Activated naive CD8-positive, alpha-beta T cell treated with anti-CD3 and anti-CD28 coated beads, Interleukin-2, amount 50 U/mL, for 16 hours (primary cell): ENCODE measurements around the gene ZNF236.

Source experiments
- DNase-seq: peaks from one replicate; pipeline ENCODE4 v3.0.0-alpha.2; 2020; ENCODE audit warnings: low read depth, low spot score

The ZNF236 gene

DNA sequence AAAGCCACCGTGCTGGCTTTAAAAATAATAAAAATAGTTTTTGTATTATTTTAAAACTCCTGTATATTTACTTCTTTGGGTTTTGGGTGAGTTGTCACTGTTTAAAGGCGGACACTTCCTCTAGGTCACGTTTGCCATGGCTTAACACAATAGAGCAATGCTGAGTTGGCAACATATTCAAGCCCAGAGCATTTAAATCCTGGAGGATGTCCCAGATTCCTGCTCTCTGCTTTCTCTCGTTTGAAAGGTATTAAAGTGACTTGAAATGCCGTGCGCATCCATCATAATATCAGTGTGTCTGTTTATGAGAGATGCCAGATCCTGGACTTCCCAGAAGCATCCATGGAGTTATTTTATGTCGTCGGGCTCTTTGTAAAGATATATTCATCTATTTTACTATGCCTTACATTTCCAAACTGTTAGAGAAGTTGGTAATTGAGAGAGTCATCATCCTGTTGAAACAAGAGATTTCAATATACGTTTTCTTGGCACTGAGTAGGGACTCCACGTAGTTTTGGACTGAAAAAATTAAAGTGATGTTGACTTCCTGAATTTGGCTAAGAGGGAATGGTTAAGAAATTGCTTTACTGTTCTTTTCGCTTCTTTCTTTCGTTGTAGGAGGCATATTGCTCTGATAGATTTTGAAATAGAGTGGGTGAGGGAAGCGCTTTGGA, 150.6 kb downstream of the ZNF236 start:
- DNase-seq = no peak

DNA sequence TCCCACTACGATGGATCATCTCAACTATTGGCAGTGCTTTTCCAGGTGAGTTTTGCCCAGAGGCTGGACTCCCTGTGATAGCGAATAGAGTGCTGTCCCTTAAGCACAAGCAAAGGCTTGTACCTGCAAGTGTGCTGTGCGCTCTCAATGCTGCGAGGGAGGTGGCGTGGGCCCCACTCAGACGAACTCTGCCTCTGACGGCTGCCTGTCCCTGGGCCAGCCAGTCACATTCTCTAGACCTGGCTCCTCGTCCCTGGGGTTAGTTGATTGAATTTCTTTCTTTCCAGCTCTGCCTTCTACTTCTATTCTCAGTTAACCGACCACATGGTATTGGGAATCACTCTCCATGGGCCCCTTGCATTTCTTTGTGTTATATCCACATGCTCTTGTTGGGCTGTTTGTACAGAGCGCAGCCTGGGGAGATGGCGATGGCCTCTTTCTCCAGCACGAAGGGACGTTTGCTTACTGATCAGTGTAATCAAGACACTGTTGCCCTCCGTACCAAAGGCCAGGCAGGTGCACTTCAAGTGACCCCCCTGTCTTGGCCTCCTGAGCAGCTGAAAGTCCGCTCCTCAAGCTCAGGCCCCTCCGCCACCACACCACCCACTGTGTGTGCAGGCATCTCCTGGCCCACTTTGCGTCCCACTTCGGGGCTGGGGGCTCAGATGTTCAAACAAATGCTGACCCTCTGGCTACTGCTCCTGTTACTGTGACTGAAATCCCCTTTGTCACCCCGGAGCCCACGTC, 151.3 kb downstream of the ZNF236 start:
- no peak for DNase-seq

DNA sequence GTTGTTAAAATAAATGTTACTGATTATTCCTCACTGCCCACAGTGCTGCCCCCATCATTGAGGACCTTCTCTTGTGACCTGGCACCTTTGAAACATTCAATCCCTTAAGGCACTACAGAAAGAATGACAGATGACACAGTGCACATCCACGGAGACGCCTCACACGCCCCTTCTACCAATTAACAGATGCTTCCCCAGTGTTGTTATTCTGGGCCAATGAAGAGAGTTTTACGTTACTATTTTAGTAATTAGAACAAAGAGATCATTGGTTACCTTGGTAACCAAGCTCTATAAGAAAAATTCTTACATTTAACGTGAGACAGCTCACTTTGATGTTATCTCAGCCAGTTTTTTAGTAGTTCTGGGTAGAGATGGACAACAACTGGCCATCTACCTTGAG, 152.0 kb downstream of the ZNF236 start:
- DNase-seq = no peak

DNA sequence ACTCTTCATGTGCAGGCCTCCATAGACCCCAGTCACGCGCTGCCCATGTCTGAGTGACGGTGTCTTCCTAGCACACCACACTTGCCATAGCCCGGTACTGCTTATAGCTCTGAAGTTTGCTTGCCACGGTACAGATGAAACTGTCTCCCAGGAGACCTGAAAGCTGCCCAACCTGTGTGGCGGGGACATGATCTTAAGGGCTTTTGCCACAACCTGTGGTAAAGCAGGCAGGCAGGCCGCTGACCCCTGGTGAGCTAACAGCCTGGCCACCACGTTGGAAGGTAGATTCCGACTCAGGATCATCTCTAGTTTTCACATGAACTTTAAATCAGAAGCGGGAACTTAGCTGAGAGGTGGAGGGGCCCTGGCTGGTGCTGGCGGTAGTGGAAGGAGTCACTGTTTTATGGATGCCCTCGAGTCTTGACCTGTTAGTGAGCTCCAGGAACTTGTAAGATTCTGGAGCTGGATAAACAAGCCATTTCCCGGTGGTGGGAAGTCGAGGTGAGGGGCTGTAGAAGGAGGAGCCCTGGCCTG, 153.3 kb downstream of the ZNF236 start:
- DNase-seq = no peak

DNA sequence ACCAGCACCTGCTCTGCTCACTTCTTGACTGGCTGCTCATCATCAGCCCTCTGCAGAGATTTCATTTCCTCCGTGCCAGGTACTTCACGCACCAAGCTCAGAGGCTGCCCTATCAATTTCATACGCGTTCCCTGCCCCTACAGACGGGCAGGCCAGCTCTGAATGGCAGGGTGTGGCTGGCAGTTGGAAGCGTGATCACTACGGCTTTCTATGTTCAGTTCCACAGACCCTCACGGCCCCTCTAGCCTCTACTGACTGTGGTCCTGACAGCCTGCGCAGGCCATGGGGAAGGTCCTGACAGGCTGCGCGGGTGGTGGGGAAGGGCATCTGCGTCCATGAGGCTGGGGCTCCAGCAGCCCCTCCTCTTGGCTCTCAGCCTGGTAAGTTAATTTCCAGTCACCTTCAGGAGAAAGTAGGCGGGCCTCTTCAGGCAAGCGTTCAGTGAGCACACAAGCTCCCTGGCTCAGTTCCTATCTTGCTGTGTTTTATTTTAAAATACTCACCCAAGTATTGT, 154.8 kb downstream of the ZNF236 start:
- no peak for DNase-seq

DNA sequence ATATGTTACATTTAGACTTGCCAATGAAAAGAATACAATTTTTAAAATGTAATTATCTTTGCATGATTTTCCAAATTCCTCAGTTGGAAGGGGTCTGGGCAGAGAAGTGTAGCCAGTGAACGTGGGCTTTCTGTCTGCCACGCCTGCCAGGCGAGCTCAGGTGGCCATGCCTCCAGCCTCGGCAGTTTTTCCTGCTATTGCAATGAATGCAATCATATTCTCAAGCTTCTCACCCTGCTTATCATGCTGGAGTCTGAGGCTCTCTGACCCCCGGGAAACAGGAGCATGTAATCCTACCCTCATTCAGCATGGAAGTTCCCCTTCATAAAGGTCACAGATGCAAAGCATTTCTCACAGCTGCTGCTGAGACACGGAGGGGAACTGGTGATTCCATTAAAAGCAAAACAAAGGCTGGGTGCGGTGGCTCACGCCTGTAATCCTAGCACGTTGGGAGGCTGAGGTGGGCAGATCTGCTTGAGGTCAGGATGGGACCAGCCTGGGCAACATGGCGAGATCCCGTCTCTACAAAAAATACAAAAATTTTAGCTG, 155.4 kb downstream of the ZNF236 start:
- DNase-seq = no peak

DNA sequence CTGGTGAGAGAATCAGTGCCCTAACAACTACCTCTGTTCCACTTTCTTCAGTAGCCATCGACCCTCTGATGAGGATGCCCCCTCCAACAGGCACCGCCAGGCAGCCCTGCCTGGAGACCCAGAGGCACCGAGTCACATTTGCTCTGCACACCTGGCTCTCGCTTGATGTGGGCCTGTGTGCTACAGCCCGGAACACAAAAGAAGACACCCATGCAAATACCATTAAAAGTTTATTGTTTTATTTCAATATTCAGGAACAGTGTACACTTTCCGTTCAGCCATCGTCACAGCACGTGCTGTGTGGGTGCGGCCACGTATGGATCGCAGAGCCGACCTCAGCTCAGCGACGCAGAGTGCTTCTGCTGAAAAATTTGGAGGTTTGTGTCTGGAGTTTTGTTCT, 156.3 kb downstream of the ZNF236 start:
- DNase-seq = no peak

DNA sequence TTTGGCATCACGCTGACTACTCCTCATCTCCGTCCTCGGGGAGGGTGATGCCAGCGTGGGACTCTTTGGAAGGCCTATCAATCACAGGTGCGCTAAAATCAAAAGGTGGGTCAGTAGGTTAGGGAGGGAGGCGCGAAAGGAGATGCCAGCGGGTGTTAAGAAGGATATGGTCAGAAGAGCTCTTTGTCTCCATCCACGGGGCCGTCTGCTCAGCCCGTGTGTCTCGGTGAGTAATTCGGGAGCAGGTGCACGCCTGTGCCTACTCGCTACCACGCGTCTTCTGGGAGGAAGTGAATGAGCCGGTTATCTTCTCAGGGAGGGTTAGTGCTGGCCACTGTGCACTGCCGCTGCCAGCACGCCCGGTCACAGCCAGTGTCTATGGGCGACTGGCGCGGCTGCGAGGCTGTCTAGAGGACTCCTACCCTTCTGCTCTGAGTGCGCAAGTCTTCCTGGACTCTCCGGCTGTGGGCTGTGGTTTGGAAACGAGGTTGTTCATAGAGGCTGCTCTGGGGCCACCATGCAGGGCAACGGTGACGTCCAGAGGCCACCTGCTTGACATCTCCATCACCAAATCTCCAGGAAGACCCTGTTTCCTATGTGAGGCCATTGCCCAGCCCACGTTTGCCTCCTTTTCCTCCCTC, 156.9 kb downstream of the ZNF236 start:
- no peak for DNase-seq

DNA sequence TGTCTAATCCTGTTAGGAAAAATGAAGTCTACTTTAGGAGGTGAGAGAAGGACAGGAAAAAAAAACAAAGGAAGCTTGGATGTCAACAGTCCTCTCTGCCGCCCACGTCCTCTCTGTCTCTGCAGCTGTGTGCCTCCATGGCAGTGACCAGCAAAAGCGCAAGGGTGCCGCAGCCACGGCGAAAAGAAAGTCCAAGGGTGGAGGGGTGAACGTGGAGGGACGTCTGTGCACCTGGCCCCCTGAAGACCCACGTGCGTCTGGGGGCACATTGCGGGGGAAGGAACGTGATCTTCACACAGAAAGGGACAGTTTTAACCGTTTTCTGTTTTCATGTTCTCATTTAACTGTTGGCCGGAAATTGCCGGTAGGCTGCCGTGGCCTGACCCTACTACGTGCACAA, 157.5 kb downstream of the ZNF236 start:
- no peak for DNase-seq

DNA sequence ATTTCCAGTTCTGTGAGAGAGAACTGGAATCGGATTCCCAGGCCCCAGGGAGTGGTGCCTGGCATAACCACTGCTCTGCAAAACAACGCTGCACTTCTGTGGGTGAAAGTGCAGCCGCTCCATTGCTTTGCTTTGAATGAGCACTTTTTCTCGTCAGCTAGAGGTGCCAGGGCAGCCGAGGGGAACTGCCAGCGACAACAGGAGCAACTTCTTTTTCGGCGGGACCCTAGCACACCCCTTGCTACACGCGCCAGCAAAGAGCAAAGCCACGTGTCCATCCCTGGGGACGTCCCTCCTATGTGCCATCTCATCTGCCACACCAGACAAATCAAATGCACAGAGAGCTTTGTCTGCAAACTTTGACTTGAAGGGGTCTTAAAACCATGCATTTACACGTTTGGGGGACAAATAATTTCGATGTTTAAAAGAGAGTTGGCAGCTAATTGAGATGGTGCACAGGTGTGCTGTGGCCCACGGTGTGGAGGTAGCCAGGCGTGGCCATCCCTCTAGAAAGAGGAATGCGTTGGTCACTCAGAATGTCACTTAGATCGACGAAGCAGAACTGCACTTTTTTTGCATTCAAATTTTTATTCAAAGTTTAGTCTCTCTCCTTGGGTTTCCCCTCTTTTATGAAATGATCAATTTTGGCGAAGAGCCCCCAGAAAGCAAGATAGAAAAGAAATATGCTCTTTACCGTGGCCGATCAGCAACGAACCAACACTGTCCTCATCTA, 158.5 kb downstream of the ZNF236 start:
- DNase-seq = no peak

DNA sequence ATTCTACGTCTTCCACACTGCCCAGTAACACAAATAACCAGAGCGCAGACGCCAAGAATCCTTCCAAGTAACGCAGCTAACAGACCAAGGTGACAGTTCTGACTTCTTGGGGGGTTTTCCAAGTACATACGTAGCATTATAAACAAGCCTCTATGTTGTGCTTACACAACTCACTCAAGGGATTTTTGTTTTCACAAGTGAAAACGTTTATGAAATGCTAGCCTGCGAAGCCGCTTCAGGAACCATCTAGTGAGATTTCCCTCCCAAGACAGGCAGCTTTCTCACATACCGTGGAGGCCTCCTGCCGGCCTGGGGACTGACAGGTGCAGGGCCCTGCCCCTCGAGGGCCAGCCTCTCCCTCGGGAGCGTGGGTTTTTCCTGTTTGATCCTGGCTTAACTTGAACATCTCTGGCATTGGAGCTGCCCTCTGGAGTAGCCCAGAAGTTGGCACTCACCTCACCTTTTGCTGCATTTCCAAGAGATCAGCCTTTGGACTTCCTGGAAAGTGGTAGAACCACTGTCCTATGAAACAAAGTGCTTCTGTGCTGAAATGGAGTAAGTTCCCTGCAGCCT, 159.1 kb downstream of the ZNF236 start:
- DNase-seq = no peak

DNA sequence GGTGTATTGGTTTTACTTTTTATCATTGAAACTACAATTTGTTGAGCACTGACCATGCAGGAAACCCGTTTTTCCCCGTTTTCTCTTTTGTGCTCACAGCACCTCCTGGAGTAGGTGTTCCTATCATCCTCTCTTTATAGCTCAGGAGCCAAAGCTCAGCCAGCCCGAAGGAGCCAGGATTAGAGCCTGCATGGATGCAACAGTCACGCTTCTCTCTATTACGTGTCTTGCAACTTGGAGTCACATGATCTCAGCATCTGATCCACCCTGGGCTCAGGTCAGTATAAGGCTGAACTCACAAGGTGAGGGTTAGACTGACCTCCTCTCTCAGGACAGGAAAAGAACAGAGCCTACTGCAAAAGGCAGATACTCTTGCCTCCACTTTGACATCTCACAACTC, 159.7 kb downstream of the ZNF236 start:
- DNase-seq = no peak

DNA sequence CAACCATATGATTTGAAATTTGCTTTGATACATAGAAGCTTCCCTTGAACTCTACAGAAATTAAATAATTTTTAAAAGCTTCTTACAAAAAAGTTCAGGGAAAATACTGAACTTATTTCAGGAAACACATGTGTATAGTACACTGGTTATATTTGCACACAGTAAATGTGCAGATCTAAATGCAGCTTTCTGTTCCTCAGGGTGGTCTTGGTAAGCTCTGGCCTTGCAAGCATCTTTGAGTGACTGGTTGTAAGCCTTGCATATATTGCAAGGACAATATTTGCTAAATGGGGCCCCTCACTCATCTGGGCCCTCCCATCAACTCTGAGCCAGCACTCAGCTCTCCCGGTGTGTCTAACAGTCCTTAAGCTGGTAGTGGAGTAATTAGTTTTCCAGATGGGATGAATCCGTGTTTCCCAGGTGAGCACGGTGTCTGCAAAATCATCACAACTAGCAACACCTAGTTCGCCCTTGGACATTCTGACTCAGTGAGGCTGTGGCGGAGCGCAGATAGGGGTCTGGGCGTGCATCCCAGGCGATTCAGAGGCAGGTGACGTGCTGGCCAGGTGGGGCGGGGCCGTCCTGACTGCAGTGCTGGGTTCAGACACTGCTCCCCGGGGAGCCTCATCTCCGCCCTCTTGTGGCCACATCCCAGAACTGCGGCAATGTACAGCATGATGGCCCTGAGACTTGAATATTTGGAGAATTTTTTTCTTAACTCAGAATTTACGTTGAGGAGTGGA, 160.7 kb downstream of the ZNF236 start:
- DNase-seq = peak; percentile 77

DNA sequence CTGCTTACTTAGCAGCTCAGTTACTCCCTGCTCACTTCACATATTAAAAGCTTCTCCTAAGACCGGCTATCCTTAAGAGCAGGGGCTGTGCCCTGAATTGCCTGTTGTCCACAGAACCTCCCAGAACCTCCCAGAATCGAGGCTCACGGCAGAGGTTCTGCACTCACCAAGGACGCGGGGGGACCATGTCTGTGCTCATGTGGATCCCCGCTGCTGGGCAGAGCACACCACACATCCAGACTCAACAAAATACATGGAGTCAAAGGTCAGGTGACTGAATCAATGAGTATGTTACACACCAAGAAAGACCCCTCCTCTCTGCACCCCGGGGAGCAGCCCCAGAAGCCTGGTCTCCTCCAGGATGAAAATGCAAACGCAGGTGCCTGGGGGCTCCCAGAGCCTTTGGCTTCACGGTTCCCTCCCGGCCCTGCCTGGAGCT, 161.3 kb downstream of the ZNF236 start:
- DNase-seq = no peak

DNA sequence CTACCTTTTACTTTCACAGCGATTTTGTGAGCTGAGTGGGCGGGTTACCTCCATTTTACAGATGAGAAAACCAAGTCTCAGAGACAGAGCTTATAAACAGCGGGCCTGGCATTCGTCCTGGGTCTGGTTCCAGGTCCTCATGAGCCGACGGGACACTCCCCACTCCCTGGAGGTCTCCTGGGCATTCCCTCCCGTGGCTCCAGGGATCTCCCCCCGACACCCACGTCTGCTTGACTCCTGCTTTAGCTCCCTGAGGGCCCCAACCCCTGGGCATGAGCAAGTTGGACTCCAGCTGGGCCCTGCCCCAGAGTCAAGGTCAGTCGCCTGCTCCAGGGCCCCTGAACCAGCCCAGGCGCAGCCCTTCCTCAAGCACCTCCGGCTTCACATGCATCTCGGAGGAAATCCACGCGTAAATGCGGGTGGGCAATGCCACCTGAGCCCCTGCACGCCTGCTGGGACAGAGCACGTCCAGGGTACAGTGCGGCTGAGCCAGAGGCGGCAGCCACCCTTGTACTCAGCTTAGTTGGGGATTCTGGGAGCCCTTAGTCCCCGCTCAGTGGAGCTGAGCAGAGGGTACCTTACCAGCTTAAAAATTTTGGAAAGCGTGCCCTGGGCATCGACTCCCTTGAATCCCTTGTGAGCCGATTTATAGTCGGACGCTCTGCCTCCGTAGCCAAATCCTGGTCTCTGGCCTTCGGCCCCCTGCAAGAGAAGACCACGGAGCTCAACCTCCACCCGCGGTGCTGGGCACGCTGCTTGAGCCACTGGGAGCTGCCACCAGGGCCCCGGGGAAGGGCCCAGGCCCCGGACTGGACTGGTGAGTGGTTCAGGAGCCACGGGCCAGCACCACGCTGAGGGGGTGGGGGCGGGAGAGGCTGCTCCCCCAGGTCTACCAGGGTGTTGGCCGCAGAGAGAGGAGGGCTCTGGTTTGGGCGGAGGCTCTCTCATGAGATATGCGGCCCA, 162.1 kb downstream of the ZNF236 start:
- DNase-seq = no peak

DNA sequence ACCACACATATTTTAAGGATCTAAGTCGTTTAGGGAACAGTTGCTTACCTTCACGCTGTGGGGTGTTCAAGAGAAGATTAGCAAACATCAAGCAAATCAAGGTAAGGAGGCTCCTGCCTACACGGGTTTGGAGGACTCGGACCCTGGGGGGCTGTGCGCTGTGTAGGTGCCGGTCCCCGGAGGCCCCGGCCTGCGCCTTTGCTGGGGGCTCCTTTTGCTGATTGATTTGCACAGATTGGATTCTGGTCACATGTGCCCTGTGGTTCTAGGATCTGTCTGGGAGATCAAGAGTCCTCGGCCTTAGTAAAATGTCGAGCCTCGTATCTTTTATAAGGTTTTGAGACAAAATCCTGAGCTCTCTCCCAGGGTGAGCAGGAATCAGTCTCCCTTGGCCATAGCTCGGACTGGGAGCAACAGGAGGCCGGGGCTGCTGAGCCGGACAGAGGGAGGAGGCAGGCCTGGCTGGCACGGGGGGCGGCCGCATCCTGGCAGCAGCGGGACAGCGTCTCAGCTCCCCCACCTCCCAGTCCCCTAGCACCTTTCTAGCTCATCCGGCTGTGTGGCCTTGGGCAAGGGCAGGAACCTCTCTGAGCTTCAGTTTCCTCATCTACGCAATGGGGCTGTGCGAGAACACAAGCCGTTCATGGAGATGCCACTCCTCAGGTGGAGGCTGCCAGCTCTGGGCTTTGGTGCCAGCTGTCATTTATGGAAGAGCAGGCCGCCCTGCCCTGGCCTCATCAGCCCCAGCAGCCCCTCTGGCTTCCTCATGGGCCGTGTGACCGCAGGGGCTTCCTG, 163.0 kb downstream of the ZNF236 start:
- DNase-seq = no peak

DNA sequence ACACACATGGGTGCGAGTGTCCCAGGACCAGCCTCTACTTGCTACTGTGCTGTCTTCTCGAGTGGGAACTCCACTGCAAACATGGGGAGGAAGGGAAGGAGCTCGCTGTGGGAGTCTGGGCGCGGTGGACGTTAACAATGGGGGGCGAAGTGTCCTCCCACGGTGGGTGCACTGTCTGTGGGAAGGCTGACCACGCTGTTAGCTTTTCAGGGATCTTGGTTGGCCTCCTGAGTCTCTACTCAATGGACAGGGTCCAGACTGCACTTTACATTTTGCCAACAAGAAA, 163.5 kb downstream of the ZNF236 start:
- DNase-seq = no peak

DNA sequence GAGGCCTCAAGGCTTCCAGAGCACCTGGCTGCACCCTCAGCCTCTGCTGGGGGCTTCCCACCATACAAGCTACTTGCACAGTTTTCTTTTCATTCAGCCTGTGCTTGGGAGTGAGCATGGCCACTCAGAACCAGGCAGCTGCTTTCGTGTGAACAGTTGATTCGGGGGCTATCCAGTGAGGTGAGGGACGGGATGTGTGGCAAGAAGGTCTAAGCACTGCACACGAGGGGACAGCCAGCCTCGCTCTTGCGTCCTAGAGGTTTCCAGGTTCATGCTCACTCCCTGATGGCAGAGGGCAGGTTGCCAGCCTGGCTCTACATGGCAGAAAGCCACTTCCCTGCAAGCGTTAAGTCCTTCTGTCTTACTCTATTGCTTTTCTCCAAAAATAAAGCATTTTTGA, 164.0 kb downstream of the ZNF236 start:
- DNase-seq = no peak
